Measurements from ENCODE around the gene ATP6V1F.

DNA sequence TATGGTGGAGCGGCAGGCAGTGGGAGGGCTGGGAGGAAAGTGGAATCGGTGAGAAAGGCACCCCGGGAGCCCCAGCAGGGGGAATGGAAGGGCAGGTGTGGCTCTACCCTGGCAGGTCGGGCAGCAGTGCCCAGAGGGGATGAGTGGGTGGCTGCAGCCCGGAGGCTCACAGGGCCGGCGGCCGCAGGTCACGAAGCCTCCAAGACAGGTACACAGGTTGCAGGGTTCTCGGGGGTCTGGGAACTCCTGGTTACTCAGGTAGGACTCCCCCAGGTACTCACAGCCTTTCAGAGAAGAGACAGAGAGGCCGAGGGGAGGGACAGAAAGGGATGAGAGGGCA lies 26.1 kb downstream of the ATP6V1F start:
- TF ChIP-seq, protein P1, sequence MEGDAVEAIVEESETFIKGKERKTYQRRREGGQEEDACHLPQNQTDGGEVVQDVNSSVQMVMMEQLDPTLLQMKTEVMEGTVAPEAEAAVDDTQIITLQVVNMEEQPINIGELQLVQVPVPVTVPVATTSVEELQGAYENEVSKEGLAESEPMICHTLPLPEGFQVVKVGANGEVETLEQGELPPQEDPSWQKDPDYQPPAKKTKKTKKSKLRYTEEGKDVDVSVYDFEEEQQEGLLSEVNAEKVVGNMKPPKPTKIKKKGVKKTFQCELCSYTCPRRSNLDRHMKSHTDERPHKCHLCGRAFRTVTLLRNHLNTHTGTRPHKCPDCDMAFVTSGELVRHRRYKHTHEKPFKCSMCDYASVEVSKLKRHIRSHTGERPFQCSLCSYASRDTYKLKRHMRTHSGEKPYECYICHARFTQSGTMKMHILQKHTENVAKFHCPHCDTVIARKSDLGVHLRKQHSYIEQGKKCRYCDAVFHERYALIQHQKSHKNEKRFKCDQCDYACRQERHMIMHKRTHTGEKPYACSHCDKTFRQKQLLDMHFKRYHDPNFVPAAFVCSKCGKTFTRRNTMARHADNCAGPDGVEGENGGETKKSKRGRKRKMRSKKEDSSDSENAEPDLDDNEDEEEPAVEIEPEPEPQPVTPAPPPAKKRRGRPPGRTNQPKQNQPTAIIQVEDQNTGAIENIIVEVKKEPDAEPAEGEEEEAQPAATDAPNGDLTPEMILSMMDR (conservative IDR thresholded peaks at IDR 0.05; ENCODE audit: low read length), result no peak
- TF ChIP-seq EZH2phosphoT487 (IDR thresholded peaks at IDR 0.05; ENCODE audit: borderline replicate concordance), result no peak

Measured in Loucy (cell line).